ENCODE data around the gene ARF1.
"Not testable (repeated sequence)": the region's sequence is repeated elsewhere in the genome, so short reads cannot be mapped to it uniquely, and the experiment has no call there.

Gene ARF1

GRCh38 chr1:228110556-228110955 lies 28.0 kb downstream of the ARF1 start:
- Histone ChIP-seq H3K27me3 (ENCODE audit: control insufficient read depth, insufficient read depth, low read length) (no peaks in the 10 kb centered on the region), H3K4me1 (ENCODE audit: control insufficient read depth, insufficient read depth, low read length) (no peaks in the 10 kb centered on the region), H3K9me3 (ENCODE audit: control insufficient read depth, insufficient read depth, low read length) (no peaks in the 10 kb centered on the region), H3K36me3 (ENCODE audit: control insufficient read depth, insufficient read depth, low read length) (peaks cover 12% of the 10 kb centered on the region), H3K27ac (ENCODE audit: low read length) (no peak overlapping the region), H3K4me3 (ENCODE audit: low read length) (no peak overlapping the region)
- no peak for DNase-seq (ENCODE audit: low read depth, low spot score)
- WGBS (ENCODE audit: insufficient coverage, insufficient read length): no CpG with 5 or more reads among the region's 7 CpGs

GRCh38 chr1:228111315-228111714 lies 28.8 kb downstream of the ARF1 start:
- not testable (repeated sequence) for H3K4me1 ChIP-seq (ENCODE audit: control insufficient read depth, insufficient read depth, low read length); H3K36me3 ChIP-seq (ENCODE audit: control insufficient read depth, insufficient read depth, low read length); H3K9me3 ChIP-seq (ENCODE audit: control insufficient read depth, insufficient read depth, low read length); H3K27me3 ChIP-seq (ENCODE audit: control insufficient read depth, insufficient read depth, low read length); DNase-seq (ENCODE audit: low read depth, low spot score); H3K4me3 ChIP-seq (ENCODE audit: low read length); H3K27ac ChIP-seq (ENCODE audit: low read length)
- no CpG with 5 or more reads among the region's 6 CpGs for whole genome bisulfite sequencing (ENCODE audit: insufficient coverage, insufficient read length)

- Histone ChIP-seq H3K4me1 (ENCODE audit: control insufficient read depth, insufficient read depth, low read length) (no peaks in the 10 kb centered on the region), H3K36me3 (ENCODE audit: control insufficient read depth, insufficient read depth, low read length) (0 out of 2 replicates have a peak, but pooled peaks cover 5% of the 10 kb centered on the region), H3K27ac (ENCODE audit: low read length) (no peak overlapping the region), H3K4me3 (ENCODE audit: low read length) (no peak overlapping the region), H3K27me3 (ENCODE audit: control insufficient read depth, insufficient read depth, low read length) (no peaks in the 10 kb centered on the region), H3K9me3 (ENCODE audit: control insufficient read depth, insufficient read depth, low read length) (no peaks in the 10 kb centered on the region)
- no peak for DNase-seq (ENCODE audit: low read depth, low spot score)
- no CpG with 5 or more reads among the region's 7 CpGs for WGBS (ENCODE audit: insufficient coverage, insufficient read length)
These were observed 29.7 kb downstream of the ARF1 start for GRCh38 chr1:228112167-228112566.

DNA sequence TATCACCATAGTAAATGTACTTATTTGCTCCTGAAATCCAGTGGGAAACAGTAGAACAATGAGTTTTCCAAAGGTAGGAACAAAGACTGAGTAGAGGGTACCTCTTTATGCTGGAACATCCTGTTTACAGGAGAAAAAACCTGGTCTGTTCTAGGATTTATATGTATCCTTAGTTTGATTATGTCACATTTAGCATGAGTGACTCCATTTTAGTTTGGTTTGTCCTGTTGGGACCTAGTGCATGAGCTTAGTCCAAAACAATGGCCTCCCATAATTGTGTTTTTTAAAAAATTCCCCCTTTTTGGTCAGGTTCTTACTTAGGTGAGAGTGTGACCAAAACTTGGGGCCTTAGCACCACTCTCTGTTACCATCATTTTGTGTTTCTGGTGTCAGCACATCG lies 30.1 kb downstream of the ARF1 start:
- 0 out of 2 replicates have a peak, but pooled peaks cover 2% of the 10 kb centered on the region for H3K36me3 ChIP-seq (ENCODE audit: control insufficient read depth, insufficient read depth, low read length)
- no CpG with 5 or more reads among the region's 1 CpG for WGBS (ENCODE audit: insufficient coverage, insufficient read length)
- H3K4me1 ChIP-seq (ENCODE audit: control insufficient read depth, insufficient read depth, low read length): no peaks in the 10 kb centered on the region
- no peak overlapping the region for H3K4me3 ChIP-seq (ENCODE audit: low read length)
- DNase-seq (ENCODE audit: low read depth, low spot score): no peak
- no peaks in the 10 kb centered on the region for H3K27me3 ChIP-seq (ENCODE audit: control insufficient read depth, insufficient read depth, low read length)
- H3K27ac ChIP-seq (ENCODE audit: low read length): no peak overlapping the region
- H3K9me3 ChIP-seq (ENCODE audit: control insufficient read depth, insufficient read depth, low read length): no peaks in the 10 kb centered on the region

DNA sequence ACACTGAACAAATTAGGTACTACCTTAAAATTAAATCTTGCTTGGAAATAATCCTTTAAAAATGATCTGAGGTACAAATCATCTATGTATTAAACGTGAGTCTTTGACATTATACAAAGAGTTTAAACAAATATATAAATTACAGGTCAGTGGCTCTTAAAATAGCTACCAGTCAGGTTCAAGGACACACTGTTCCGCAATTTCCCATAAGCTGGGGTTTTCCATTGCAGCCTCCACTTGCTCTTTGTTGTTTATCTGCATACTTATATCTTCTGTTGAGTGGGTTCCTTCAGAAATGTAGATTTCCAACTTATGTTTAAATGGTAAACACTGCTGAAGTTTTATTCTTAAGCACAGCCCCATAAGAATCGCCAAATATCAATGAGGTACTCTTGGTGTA lies 32.3 kb downstream of the ARF1 start:
- DNase-seq (ENCODE audit: low read depth, low spot score): no peak
- WGBS (ENCODE audit: insufficient coverage, insufficient read length): no CpG with 5 or more reads among the region's 3 CpGs
- H3K27me3 ChIP-seq (ENCODE audit: control insufficient read depth, insufficient read depth, low read length): no peaks in the 10 kb centered on the region
- no peaks in the 10 kb centered on the region for H3K4me1 ChIP-seq (ENCODE audit: control insufficient read depth, insufficient read depth, low read length)
- H3K4me3 ChIP-seq (ENCODE audit: low read length): no peak overlapping the region
- no peak overlapping the region for H3K27ac ChIP-seq (ENCODE audit: low read length)
- no peaks in the 10 kb centered on the region for H3K36me3 ChIP-seq (ENCODE audit: control insufficient read depth, insufficient read depth, low read length)
- H3K9me3 ChIP-seq (ENCODE audit: control insufficient read depth, insufficient read depth, low read length): no peaks in the 10 kb centered on the region

DNA sequence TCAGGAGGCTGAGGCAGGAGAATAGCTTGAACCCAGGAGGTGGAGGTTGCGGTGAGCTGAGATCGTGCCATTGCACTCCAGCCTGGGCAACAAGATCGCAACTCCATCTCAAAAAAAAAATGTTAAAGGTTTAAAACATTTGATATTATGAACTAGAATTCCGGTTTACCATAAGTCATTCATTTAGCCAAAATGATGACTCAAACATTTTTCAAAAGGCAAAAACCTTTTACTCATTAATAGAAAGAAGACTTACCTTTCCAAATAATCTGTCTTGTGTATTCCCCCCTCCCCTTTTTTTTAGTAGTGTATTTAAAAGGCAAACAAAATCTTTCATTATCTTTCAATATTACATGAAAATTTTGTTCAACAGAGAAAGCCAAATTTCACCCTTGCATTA lies 34.8 kb downstream of the ARF1 start:
- H3K9me3 ChIP-seq (ENCODE audit: control insufficient read depth, insufficient read depth, low read length): no peaks in the 10 kb centered on the region
- H3K27me3 ChIP-seq (ENCODE audit: control insufficient read depth, insufficient read depth, low read length): no peaks in the 10 kb centered on the region
- no CpG with 5 or more reads among the region's 4 CpGs for WGBS (ENCODE audit: insufficient coverage, insufficient read length)
- H3K4me3 ChIP-seq (ENCODE audit: low read length): no peak overlapping the region
- H3K36me3 ChIP-seq (ENCODE audit: control insufficient read depth, insufficient read depth, low read length): no peaks in the 10 kb centered on the region
- no peak overlapping the region for H3K27ac ChIP-seq (ENCODE audit: low read length)
- H3K4me1 ChIP-seq (ENCODE audit: control insufficient read depth, insufficient read depth, low read length): no peaks in the 10 kb centered on the region
- no peak for DNase-seq (ENCODE audit: low read depth, low spot score)

DNA sequence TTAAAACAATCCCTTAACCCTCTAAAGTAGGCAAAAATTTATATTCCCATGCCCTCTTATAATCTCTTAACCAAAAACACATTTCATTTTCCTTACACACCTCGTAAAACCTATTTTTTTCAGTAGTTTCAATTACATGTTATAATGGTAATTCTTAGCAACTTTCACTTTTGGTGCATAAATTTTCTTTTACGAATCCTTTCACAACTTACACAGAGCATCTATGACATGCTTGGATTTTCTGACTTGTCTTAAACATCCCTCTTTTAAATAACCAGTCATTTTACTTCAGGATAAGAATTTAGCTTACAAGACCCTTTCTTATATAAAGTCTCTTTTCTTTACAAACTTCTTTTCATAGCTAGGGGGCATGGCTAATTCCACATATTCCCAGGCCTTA lies 35.5 kb downstream of the ARF1 start:
- H3K27me3 ChIP-seq (ENCODE audit: control insufficient read depth, insufficient read depth, low read length): no peaks in the 10 kb centered on the region
- 100% methylated on average over 1 of the region's 2 CpGs for WGBS (ENCODE audit: insufficient coverage, insufficient read length)
- DNase-seq (ENCODE audit: low read depth, low spot score): no peak

DNA sequence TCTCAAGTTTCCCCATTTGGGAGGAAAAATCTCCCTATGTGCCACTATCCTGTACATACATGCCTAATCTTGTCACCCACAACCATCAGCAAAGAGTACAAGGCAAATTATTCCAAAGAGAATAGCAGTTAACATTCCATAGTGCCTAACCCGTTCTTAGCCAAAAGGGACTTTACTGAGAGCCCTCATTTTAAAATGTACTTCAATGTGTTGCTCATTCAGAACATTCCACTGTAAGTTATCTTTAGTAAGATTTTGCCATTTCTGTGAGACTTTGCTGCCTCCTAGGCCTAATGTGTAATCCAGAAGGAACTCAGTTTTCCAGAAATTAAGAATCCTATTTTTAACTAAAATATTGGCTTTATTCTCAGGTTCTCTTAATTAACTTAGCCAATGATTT lies 37.8 kb downstream of the ARF1 start:
- H3K27ac ChIP-seq (ENCODE audit: low read length): no peak overlapping the region
- no peak overlapping the region for H3K4me3 ChIP-seq (ENCODE audit: low read length)
- H3K27me3 ChIP-seq (ENCODE audit: control insufficient read depth, insufficient read depth, low read length): no peaks in the 10 kb centered on the region
- H3K4me1 ChIP-seq (ENCODE audit: control insufficient read depth, insufficient read depth, low read length): no peaks in the 10 kb centered on the region
- no peak for DNase-seq (ENCODE audit: low read depth, low spot score)
- H3K36me3 ChIP-seq (ENCODE audit: control insufficient read depth, insufficient read depth, low read length): no peaks in the 10 kb centered on the region
- no peaks in the 10 kb centered on the region for H3K9me3 ChIP-seq (ENCODE audit: control insufficient read depth, insufficient read depth, low read length)
- WGBS (ENCODE audit: insufficient coverage, insufficient read length): no CpG with 5 or more reads among the region's 1 CpG

More for the DNA sequence above, 35.5 kb downstream of the ARF1 start:
- Histone ChIP-seq H3K36me3 (ENCODE audit: control insufficient read depth, insufficient read depth, low read length) (no peaks in the 10 kb centered on the region), H3K27ac (ENCODE audit: low read length) (no peak overlapping the region), H3K4me1 (ENCODE audit: control insufficient read depth, insufficient read depth, low read length) (no peaks in the 10 kb centered on the region), H3K4me3 (ENCODE audit: low read length) (no peak overlapping the region), H3K9me3 (ENCODE audit: control insufficient read depth, insufficient read depth, low read length) (no peaks in the 10 kb centered on the region)

DNA sequence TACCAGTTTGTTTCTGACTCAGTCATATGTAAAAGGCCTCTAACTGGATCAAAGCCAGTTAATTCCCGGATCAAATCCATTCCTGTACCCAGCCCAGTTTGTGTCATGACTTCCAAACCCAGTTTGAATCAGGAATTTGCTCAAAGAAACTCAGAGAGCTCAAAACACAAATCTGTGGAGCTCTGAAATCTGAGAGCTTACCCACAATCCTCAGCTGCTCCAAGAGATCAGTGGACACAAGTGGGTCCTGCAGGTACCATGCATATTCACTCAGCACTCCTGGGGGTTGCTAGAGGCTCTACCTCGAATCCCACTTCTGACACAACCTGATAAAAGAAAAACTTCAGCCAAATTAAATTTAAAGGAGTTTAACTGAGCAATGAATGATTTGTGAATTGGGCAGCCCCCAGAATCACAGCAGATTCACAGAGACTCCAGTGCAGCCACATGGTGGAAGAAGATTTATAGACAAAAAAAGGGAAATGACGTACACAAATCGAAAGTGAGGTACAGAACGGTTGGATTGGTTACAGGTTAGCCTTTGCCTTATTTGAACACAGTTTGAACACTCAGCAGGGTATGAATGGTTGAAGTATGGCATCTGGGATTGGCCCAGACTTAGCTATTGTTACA lies 38.5 kb downstream of the ARF1 start:
- H3K27ac ChIP-seq (ENCODE audit: low read length): no peak overlapping the region
- H3K4me3 ChIP-seq (ENCODE audit: low read length): no peak overlapping the region
- H3K27me3 ChIP-seq (ENCODE audit: control insufficient read depth, insufficient read depth, low read length): no peaks in the 10 kb centered on the region
- no CpG with 5 or more reads among the region's 5 CpGs for WGBS (ENCODE audit: insufficient coverage, insufficient read length)
- no peaks in the 10 kb centered on the region for H3K9me3 ChIP-seq (ENCODE audit: control insufficient read depth, insufficient read depth, low read length)
- no peaks in the 10 kb centered on the region for H3K4me1 ChIP-seq (ENCODE audit: control insufficient read depth, insufficient read depth, low read length)
- DNase-seq (ENCODE audit: low read depth, low spot score): no peak
- no peaks in the 10 kb centered on the region for H3K36me3 ChIP-seq (ENCODE audit: control insufficient read depth, insufficient read depth, low read length)

DNA sequence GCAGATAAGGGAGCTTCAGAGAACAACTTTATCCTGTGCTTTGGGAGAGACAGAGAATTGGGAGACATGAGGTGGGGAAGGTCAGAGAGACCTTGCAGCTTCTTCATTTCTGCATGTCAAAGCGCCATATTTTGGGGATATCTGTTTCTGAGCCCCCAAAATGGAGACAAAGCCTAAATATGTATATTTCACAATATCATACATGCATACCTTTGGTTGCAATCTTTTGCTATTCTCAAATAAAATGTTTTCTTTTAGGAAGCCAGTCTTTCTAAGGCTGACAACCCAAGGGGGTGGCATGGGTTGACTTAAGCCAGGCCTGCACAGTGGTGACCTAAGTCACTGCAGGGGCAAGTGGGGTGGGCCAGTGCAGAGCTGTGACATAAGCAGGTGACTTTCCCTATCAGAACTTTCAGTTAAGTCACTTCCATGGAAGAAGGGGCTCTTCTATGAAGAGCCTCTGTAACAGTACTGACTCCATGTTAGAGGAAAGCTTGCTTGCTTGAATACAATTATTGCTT lies 40.5 kb downstream of the ARF1 start:
- Histone ChIP-seq H3K27ac (ENCODE audit: low read length) (no peak overlapping the region), H3K4me1 (ENCODE audit: control insufficient read depth, insufficient read depth, low read length) (no peaks in the 10 kb centered on the region), H3K9me3 (ENCODE audit: control insufficient read depth, insufficient read depth, low read length) (no peaks in the 10 kb centered on the region), H3K36me3 (ENCODE audit: control insufficient read depth, insufficient read depth, low read length) (no peaks in the 10 kb centered on the region), H3K27me3 (ENCODE audit: control insufficient read depth, insufficient read depth, low read length) (no peaks in the 10 kb centered on the region), H3K4me3 (ENCODE audit: low read length) (no peak overlapping the region)
- no CpG with 5 or more reads among the region's 1 CpG for WGBS (ENCODE audit: insufficient coverage, insufficient read length)
- DNase-seq (ENCODE audit: low read depth, low spot score): no peak

DNA sequence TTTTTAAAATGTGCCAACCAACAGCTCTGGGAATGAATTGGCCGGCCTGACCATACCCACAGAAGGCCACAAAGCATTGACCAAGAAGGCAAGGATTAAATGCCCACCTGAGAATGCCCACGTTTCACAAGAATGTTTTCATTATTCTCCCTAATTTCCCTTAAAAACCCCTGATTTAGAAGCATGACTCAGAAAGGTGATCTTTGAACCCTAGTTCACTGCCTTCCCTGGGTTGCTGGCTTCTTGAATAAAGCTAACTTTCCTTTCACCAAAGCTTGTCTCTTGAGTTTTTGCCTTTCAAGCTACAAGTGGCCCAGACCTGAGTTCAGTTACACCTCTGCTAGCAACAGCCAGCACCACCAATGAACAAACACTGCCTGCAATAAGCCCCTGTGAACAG lies 41.0 kb downstream of the ARF1 start:
- Histone ChIP-seq H3K4me1 (ENCODE audit: control insufficient read depth, insufficient read depth, low read length) (no peaks in the 10 kb centered on the region), H3K4me3 (ENCODE audit: low read length) (no peak overlapping the region), H3K36me3 (ENCODE audit: control insufficient read depth, insufficient read depth, low read length) (no peaks in the 10 kb centered on the region), H3K27me3 (ENCODE audit: control insufficient read depth, insufficient read depth, low read length) (no peaks in the 10 kb centered on the region), H3K27ac (ENCODE audit: low read length) (no peak overlapping the region), H3K9me3 (ENCODE audit: control insufficient read depth, insufficient read depth, low read length) (no peaks in the 10 kb centered on the region)
- no CpG with 5 or more reads among the region's 2 CpGs for WGBS (ENCODE audit: insufficient coverage, insufficient read length)
- no peak for DNase-seq (ENCODE audit: low read depth, low spot score)
